Neural crest cell (in vitro differentiated cells): ENCODE measurements around the gene NTM. TPM values are rescaled to one million over a fixed set of nuclear protein-coding genes. Genes with fewer than 3 reads are reported as not detected.

ENCODE experiments used
- DNase-seq: peaks from one replicate; pipeline ENCODE4 v3.0.0; 2021; ENCODE audit warnings: low read depth, mixed read lengths, low spot score
- H3K27ac Mint-ChIP-seq: one replicate; pipeline ENCODE4 v1.8.0; 2021; ENCODE audit warnings: mild to moderate bottlenecking, mixed read lengths; ENCODE audit not compliant: unreplicated experiment
- H3K27me3 Mint-ChIP-seq: 2 replicates; pipeline ENCODE4 v1.8.0; 2021; ENCODE audit warnings: low read depth, mild to moderate bottlenecking, mixed read lengths
- H3K36me3 Mint-ChIP-seq: 2 replicates; pipeline ENCODE4 v1.8.0; 2021; ENCODE audit warnings: low read depth, mild to moderate bottlenecking, mixed read lengths
- H3K4me1 Mint-ChIP-seq: 2 replicates; pipeline ENCODE4 v1.8.0; 2021; ENCODE audit warnings: mixed read lengths
- H3K4me3 Mint-ChIP-seq: one replicate; pipeline ENCODE4 v1.8.0; 2021; ENCODE audit warnings: mild to moderate bottlenecking, mixed read lengths
- H3K9me3 Mint-ChIP-seq: 2 replicates; pipeline ENCODE4 v1.8.0; 2021; ENCODE audit warnings: mixed read lengths
- CTCF ChIP-seq: fragments of 200-600 bp; sonication (generic); conservative IDR thresholded peaks from 2 replicates; pipeline ENCODE4 v1.5.0; 2021; ENCODE audit warnings: antibody characterized with exemption, mild to moderate bottlenecking
- total RNA-seq: library from RNA; stranded (reverse); gene quantifications from 2 replicates; pipeline ENCODE4 v1.2.1, GENCODE V29; 2021

The NTM gene
- total RNA-seq, 1 donor from 2014 or later = 11.3 TPM

- no peaks in the 10 kb centered on the region for H3K9me3 Mint-ChIP-seq
- H3K4me3 Mint-ChIP-seq = no peak overlapping the region
- TF ChIP-seq CTCF = no peak
- no peaks in the 10 kb centered on the region for H3K36me3 Mint-ChIP-seq
- H3K27me3 Mint-ChIP-seq = peaks cover 35% of the 10 kb centered on the region
- peaks cover 27% of the 10 kb centered on the region for H3K4me1 Mint-ChIP-seq
- DNase-seq = no peak
- H3K27ac Mint-ChIP-seq = no peak overlapping the region
Observed at GRCh38 chr11:131696690-131697089, 326.3 kb downstream of the NTM start.

GRCh38 chr11:131703311-131703710 lies 332.9 kb downstream of the NTM start:
- TF ChIP-seq CTCF = no peak
- Mint-ChIP-seq H3K27ac (no peak overlapping the region), H3K9me3 (peaks cover 25% of the 10 kb centered on the region), H3K27me3 (no peaks in the 10 kb centered on the region), H3K4me3 (no peak overlapping the region), H3K4me1 (no peaks in the 10 kb centered on the region), H3K36me3 (peaks cover 16% of the 10 kb centered on the region)
- DNase-seq = no peak

GRCh38 chr11:131704682-131705081 lies 334.3 kb downstream of the NTM start:
- no peak overlapping the region for H3K4me3 Mint-ChIP-seq
- no peak for TF ChIP-seq CTCF
- peaks cover 21% of the 10 kb centered on the region for H3K36me3 Mint-ChIP-seq
- no peak for DNase-seq
- H3K27me3 Mint-ChIP-seq = no peaks in the 10 kb centered on the region
- H3K9me3 Mint-ChIP-seq = peaks cover 29% of the 10 kb centered on the region
- H3K27ac Mint-ChIP-seq = no peak overlapping the region
- H3K4me1 Mint-ChIP-seq = peaks cover 2% of the 10 kb centered on the region

- DNase-seq = no peak
- Mint-ChIP-seq H3K9me3 (peaks cover 23% of the 10 kb centered on the region), H3K27ac (no peak overlapping the region), H3K36me3 (peaks cover 15% of the 10 kb centered on the region), H3K27me3 (no peaks in the 10 kb centered on the region), H3K4me3 (no peak overlapping the region), H3K4me1 (peaks cover 5% of the 10 kb centered on the region)
- no peak for TF ChIP-seq CTCF
Observed at GRCh38 chr11:131710511-131710910, 340.1 kb downstream of the NTM start.

- H3K4me3 Mint-ChIP-seq = no peak overlapping the region
- no peak for DNase-seq
- H3K4me1 Mint-ChIP-seq = peaks cover 13% of the 10 kb centered on the region
- H3K27me3 Mint-ChIP-seq = no peaks in the 10 kb centered on the region
- no peak for TF ChIP-seq CTCF
- peaks cover 14% of the 10 kb centered on the region for H3K9me3 Mint-ChIP-seq
- peaks cover 12% of the 10 kb centered on the region for H3K36me3 Mint-ChIP-seq
- no peak overlapping the region for H3K27ac Mint-ChIP-seq
Observed at GRCh38 chr11:131712897-131713296, 342.5 kb downstream of the NTM start.
